Measurements from ENCODE around the gene NIPA2. TPM values are rescaled to one million over a fixed set of nuclear protein-coding genes. Genes with fewer than 3 reads are reported as not detected.

The NIPA2 gene
- total and polyA plus RNA-seq, 2 of the 8 experiments (the other 6 are each of a cell fraction or from before 2014, with no cell fraction given): 38.5 to 81.7 TPM

GRCh38 chr15:22851513-22851912 is 13.0 kb downstream of the NIPA2 start (continued):
- TF ChIP-seq BACH1 (IDR thresholded peaks at IDR 0.05; ENCODE audit: low read length): no peak
- TF ChIP-seq NANOG (IDR thresholded peaks at IDR 0.05; ENCODE audit: insufficient read depth, low read depth, low read length, poor library complexity, severe bottlenecking): no peak
- TF ChIP-seq MAX (IDR thresholded peaks at IDR 0.05): no peak
- TF ChIP-seq SIN3A (conservative IDR thresholded peaks at IDR 0.05 in 1 of 2, IDR thresholded peaks at IDR 0.05 in 1 of 2; ENCODE audit: low read depth in 1 of 2, low read length in 2 of 2): no peak
- TF ChIP-seq POLR2A (IDR thresholded peaks at IDR 0.05; ENCODE audit: control extremely low read depth in 1 of 2, low read depth in 2 of 2, low read length in 2 of 2): no peak
- no peak for TF ChIP-seq CTBP2 (IDR thresholded peaks at IDR 0.05; ENCODE audit: borderline replicate concordance, insufficient read depth, insufficient read length, low read length)
- no peak for TF ChIP-seq KDM1A (IDR thresholded peaks at IDR 0.05; ENCODE audit: borderline replicate concordance, low read length)
- no peak for TF ChIP-seq ASH2L (IDR thresholded peaks at IDR 0.05; ENCODE audit: low read length)

Data from H1 (cell line).